ENCODE results near the gene OR10G6.
"Not testable (repeated sequence)": the region's sequence is repeated elsewhere in the genome, so short reads cannot be mapped to it uniquely, and the experiment has no call there.

The OR10G6 gene

GRCh38 chr11:123995119-123995518 lies at the start of gene OR10G6:
TSS of gene OR10G6 (minus strand) at chr11:123995161. CDS start at chr11:123995161, 0 bp downstream.
- DNase-seq = no peak

GRCh38 chr11:124043420-124043819 lies 48.5 kb upstream of the OR10G6 start:
- no peak for DNase-seq

- DNase-seq = no peak
These were observed 46.3 kb upstream of the OR10G6 start, which contains the start of gene OR10G7 for GRCh38 chr11:124041254-124041653. TSS of gene OR10G7 (minus strand) at chr11:124041325. CDS start at chr11:124039001, 2,324 bp downstream.

- DNase-seq = no peak
These were observed 44.6 kb upstream of the OR10G6 start for GRCh38 chr11:124039557-124039956.

- DNase-seq = no peak
These were observed 41.7 kb upstream of the OR10G6 start for GRCh38 chr11:124036666-124037065.

- DNase-seq = no peak
These were observed 31.5 kb upstream of the OR10G6 start, which contains the start of gene OR10G8 for GRCh38 chr11:124026498-124026897. TSS of gene OR10G8 (plus strand) at chr11:124026798. CDS start at chr11:124029623, 2,825 bp downstream.

- not testable (repeated sequence) for DNase-seq
These were observed 20.9 kb upstream of the OR10G6 start for GRCh38 chr11:124015837-124016236.

- no peak for DNase-seq
These were observed 17.7 kb upstream of the OR10G6 start, which contains the start of gene OR10G4 for GRCh38 chr11:124012697-124013096. TSS of gene OR10G4 (plus strand) at chr11:124012997. CDS start at chr11:124015575, 2,578 bp downstream.

GRCh38 chr11:123979311-123979710 lies 15.7 kb downstream of the OR10G6 start:
- DNase-seq = no peak

GRCh38 chr11:123977731-123978347 lies 17.1 kb downstream of the OR10G6 start, which contains the start of gene OR10S1:
TSS of gene OR10S1 (minus strand) at chr11:123977781. CDS start at chr11:123977664, 117 bp downstream.
- no peak for DNase-seq

GRCh38 chr11:123976770-123977560 lies 18.0 kb downstream of the OR10G6 start:
- DNase-seq = no peak

- no peak for DNase-seq
These were observed 21.1 kb downstream of the OR10G6 start for GRCh38 chr11:123973816-123974215.

- no peak for DNase-seq
These were observed 38.2 kb downstream of the OR10G6 start for GRCh38 chr11:123956752-123957151.

GRCh38 chr11:123945132-123945531 lies 49.8 kb downstream of the OR10G6 start:
- no peak for DNase-seq

Measured in activated effector memory CD4-positive, alpha-beta T cell treated with anti-CD3 and anti-CD28 coated beads, Interleukin-2, amount 50 U/mL, for 16 hours (primary cell).